HG03457 (cell line): ENCODE results near the gene TMPRSS3.

Experiments used
- ATAC-seq: cut with Tn5 transposase; IDR thresholded peaks from one replicate; pipeline ENCODE4 v1.9.1; 2021; ENCODE audit warnings: moderate number of reproducible peaks; ENCODE audit not compliant: unreplicated experiment

The TMPRSS3 gene

GRCh38 chr21:42390193-42390592, 5.7 kb downstream of the TMPRSS3 start:
- no peak for ATAC-seq

GRCh38 chr21:42389449-42389835, 6.4 kb downstream of the TMPRSS3 start:
- no peak for ATAC-seq

GRCh38 chr21:42388740-42389448, 7.0 kb downstream of the TMPRSS3 start:
- no peak for ATAC-seq

- no peak for ATAC-seq
Measured at GRCh38 chr21:42387843-42388340, 8.0 kb downstream of the TMPRSS3 start.

GRCh38 chr21:42387164-42387563, 8.7 kb downstream of the TMPRSS3 start:
- ATAC-seq: no peak

GRCh38 chr21:42386034-42386591, 9.7 kb downstream of the TMPRSS3 start:
- no peak for ATAC-seq

GRCh38 chr21:42385619-42386018, 10.2 kb downstream of the TMPRSS3 start:
- ATAC-seq: no peak

GRCh38 chr21:42384989-42385388, 10.9 kb downstream of the TMPRSS3 start:
- ATAC-seq: no peak

GRCh38 chr21:42384156-42384945, 11.5 kb downstream of the TMPRSS3 start:
- no peak for ATAC-seq

GRCh38 chr21:42383331-42383730, 12.5 kb downstream of the TMPRSS3 start:
- ATAC-seq: no peak

- ATAC-seq: no peak
Measured at GRCh38 chr21:42382915-42383314, 12.9 kb downstream of the TMPRSS3 start.

GRCh38 chr21:42381347-42381984, 14.4 kb downstream of the TMPRSS3 start:
- ATAC-seq: no peak

GRCh38 chr21:42379426-42380215, 16.2 kb downstream of the TMPRSS3 start:
- no peak for ATAC-seq

- no peak for ATAC-seq
Measured at GRCh38 chr21:42378418-42378817, 17.4 kb downstream of the TMPRSS3 start.

- no peak for ATAC-seq
Measured at GRCh38 chr21:42377951-42378340, 17.9 kb downstream of the TMPRSS3 start.

- ATAC-seq: no peak
Measured at GRCh38 chr21:42377211-42377950, 18.5 kb downstream of the TMPRSS3 start.

- ATAC-seq: no peak
Measured at GRCh38 chr21:42376338-42376982, 19.4 kb downstream of the TMPRSS3 start.

GRCh38 chr21:42375966-42376337, 19.9 kb downstream of the TMPRSS3 start:
- ATAC-seq: no peak

- no peak for ATAC-seq
Measured at GRCh38 chr21:42375506-42375905, 20.3 kb downstream of the TMPRSS3 start.
